GM12875 (cell line): ENCODE measurements around the gene PDCL2.
A peak's percentile ranks its signal among the peaks of the same experiment; 100 is the strongest.

Experiments
- H3K4me3 ChIP-seq: one replicate; pipeline ENCODE4 v1.5.1; 2011; ENCODE audit warnings: low read depth, low read length, control low read depth
- CTCF ChIP-seq: IDR thresholded peaks from 2 replicates; pipeline ENCODE4 v1.5.1; 2011; ENCODE audit warnings: low read depth, mild to moderate bottlenecking, control low read depth, inconsistent platforms, low read length, moderate library complexity, borderline replicate concordance; ENCODE audit not compliant: insufficient read depth

Gene PDCL2

GRCh38 chr4:55546756-55547465, 45.1 kb downstream of the PDCL2 start, which contains the start of gene CLOCK:
TSS of gene CLOCK (minus strand) at chr4:55546909. CDS start at chr4:55482785, 64,124 bp downstream.
- peak; percentile 51; the same call in 1 of the 2 replicates for TF ChIP-seq CTCF
- H3K4me3 ChIP-seq, result peak within 1 kb of the TSS; percentile 91

DNA sequence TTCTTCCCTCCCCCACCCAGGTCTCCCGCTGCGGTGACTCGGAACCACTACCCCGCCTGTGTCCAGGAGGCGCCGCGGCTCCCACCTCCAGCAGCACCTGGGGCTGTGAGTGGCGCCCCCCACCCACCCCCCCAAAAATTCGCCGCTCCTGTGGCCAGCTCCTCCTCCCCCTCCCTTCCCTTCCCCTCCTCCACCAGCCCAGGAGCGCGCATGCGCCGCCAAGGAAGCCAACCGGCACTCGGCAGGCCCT, 45.6 kb downstream of the PDCL2 start:
- no peak for TF ChIP-seq CTCF
- H3K4me3 ChIP-seq, result peak overlapping the region; percentile 91

DNA sequence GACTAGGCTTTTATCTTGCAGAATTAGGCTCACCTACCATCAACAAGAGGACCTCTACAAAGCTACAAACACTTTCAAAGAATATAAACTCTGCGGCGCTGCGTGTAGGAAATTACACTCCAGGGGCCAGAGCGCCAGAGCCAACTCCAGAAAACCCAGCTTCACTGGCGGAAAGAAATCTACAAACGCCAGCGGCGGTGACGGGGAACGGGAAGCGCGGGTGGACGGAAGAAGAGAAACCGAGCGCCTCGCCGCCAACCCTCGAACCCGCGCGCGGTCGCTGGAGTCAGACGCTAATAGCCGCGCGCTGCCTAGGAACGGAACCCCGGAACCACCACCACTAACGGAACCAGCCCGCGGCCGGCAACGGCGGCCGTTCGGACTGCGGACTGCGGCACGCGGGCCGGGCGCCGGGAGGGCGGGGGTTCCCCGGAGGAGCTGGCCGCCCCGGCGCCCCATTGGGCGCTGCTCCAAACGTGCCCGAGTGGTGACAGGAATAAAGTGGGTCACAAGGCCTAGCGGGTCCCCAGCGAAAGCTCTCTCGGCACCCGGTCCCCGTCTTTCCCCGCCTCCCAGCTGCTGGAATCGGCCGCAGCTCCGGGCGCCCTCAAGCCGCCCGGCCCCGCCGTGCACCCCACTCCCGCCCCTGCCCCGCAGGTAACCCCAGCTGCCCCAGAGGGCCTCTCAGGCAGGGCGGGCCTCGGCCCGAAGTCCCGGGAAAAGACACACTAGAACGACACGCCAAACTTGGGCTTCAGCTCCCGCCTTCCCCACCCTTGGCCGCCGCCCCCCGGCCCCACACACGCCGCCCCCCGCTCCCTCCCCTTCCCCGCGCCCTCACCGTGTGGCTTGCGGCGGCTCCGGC, 46.2 kb downstream of the PDCL2 start:
- H3K4me3 ChIP-seq, result peak overlapping the region; percentile 91
- no peak for TF ChIP-seq CTCF

GRCh38 chr4:55545151-55545550, 46.9 kb downstream of the PDCL2 start:
- H3K4me3 ChIP-seq, result peak overlapping the region; percentile 91
- TF ChIP-seq CTCF, result no peak

DNA sequence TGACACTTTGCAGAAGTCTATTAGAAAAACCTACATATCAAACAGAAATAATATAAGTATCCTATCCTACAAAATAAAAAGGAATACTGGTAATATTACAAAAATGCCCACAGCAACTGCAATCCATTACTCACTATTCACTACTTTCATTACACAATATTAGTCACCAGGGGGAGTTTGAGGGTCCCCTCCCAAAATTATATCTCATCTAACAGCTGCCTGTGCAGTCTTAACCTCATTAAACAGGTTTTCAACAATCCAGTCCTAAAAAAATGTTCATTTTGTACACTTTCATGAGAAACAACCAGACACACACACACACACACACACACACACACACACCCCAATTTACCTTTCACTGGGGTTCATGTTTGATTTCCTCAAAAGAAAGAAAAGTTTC, 48.2 kb downstream of the PDCL2 start:
- 0 out of 2 replicates have a peak, but pooled peaks have one; percentile 1 for TF ChIP-seq CTCF
- H3K4me3 ChIP-seq, result no peak overlapping the region

DNA sequence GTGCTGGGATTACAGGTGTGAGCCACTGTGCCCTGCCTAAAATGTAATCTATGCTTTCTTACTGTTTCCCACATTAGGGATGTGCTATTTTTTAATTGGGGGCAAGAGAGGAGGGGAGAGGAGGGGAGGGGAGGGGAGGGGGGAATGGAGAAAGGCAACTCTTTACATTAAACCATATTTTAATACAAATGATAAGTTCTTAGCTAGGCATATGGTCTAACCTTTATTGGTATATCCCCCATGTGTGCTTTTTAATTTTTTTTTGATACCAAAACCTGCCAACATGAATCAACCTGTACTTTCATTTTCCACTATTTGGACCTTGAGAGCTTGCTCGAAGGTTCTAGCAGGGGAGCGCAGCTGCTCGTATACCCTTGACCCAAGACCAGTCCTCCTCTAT, 51.8 kb downstream of the PDCL2 start:
- no peak overlapping the region for H3K4me3 ChIP-seq
- no peak for TF ChIP-seq CTCF

GRCh38 chr4:55539658-55540057, 52.4 kb downstream of the PDCL2 start:
- no peak for TF ChIP-seq CTCF
- no peak overlapping the region for H3K4me3 ChIP-seq
